Astrocyte (in vitro differentiated cells and primary cell): ENCODE measurements around the gene SNX32. TPM values are rescaled to one million over a fixed set of nuclear protein-coding genes. Genes with fewer than 3 reads are reported as not detected.

ENCODE experiments used
- DNase-seq: peaks from one replicate; pipeline ENCODE4 v3.0.0-alpha.2; 2010; ENCODE audit warnings: low read depth
- FAIRE-seq: peaks from 2 replicates; lab custom pipeline; 2011; peaks lifted over from hg19 to GRCh38; lab: Jason Lieb, UNC
- H2AFZ ChIP-seq: 2 replicates; pipeline ENCODE4 v1.6.0; 2012; ENCODE audit warnings: low read depth, low read length, inconsistent platforms
- H3K27ac ChIP-seq: 2 replicates; pipeline ENCODE4 v1.5.1; 2011; ENCODE audit warnings: low read depth, low read length, inconsistent platforms
- H3K27me3 ChIP-seq: 2 replicates; pipeline ENCODE4 v1.6.0; 2011; ENCODE audit warnings: low read length, inconsistent platforms; ENCODE audit not compliant: insufficient read depth
- H3K36me3 ChIP-seq: 2 replicates; pipeline ENCODE4 v1.5.1; 2011; ENCODE audit warnings: low read length, inconsistent platforms; ENCODE audit not compliant: insufficient read depth
- H3K4me1 ChIP-seq: 2 replicates; pipeline ENCODE4 v1.5.1; 2011; ENCODE audit warnings: low read length, inconsistent platforms; ENCODE audit not compliant: insufficient read depth
- H3K4me2 ChIP-seq: 2 replicates; pipeline ENCODE4 v1.6.0; 2012; ENCODE audit warnings: low read length, inconsistent platforms
- H3K4me3 ChIP-seq: 2 replicates; pipeline ENCODE4 v1.5.1; 2011; ENCODE audit warnings: low read depth, mild to moderate bottlenecking, low read length, inconsistent platforms; ENCODE audit not compliant: insufficient read depth
- H3K79me2 ChIP-seq: 2 replicates; pipeline ENCODE4 v1.6.0; 2012; ENCODE audit warnings: mild to moderate bottlenecking, low read length, inconsistent platforms; ENCODE audit not compliant: insufficient read depth
- H3K9ac ChIP-seq: 2 replicates; pipeline ENCODE4 v1.6.0; 2012; ENCODE audit warnings: mild to moderate bottlenecking, low read length, inconsistent platforms
- H3K9me3 ChIP-seq: 2 replicates; pipeline ENCODE4 v1.5.1; 2012; ENCODE audit warnings: low read depth, mild to moderate bottlenecking, low read length, inconsistent platforms; ENCODE audit not compliant: insufficient read depth
- H4K20me1 ChIP-seq: 2 replicates; pipeline ENCODE4 v1.6.0; 2012; ENCODE audit warnings: low read length, inconsistent platforms; ENCODE audit not compliant: insufficient read depth
- H3K27ac Mint-ChIP-seq: one replicate; pipeline ENCODE4 v1.8.0; 2021; ENCODE audit warnings: mild to moderate bottlenecking, mixed read lengths; ENCODE audit not compliant: unreplicated experiment
- H3K27me3 Mint-ChIP-seq: one replicate; pipeline ENCODE4 v1.8.0; 2021; ENCODE audit warnings: low read depth, mixed read lengths; ENCODE audit not compliant: unreplicated experiment
- H3K36me3 Mint-ChIP-seq: one replicate; pipeline ENCODE4 v1.8.0; 2021; ENCODE audit warnings: low read depth, mixed read lengths; ENCODE audit not compliant: unreplicated experiment
- H3K4me1 Mint-ChIP-seq: one replicate; pipeline ENCODE4 v1.8.0; 2021; ENCODE audit warnings: low read depth, mixed read lengths; ENCODE audit not compliant: unreplicated experiment
- H3K4me3 Mint-ChIP-seq: one replicate; pipeline ENCODE4 v1.8.0; 2021; ENCODE audit warnings: mild to moderate bottlenecking, moderate library complexity, mixed read lengths; ENCODE audit not compliant: unreplicated experiment
- H3K9me3 Mint-ChIP-seq: one replicate; pipeline ENCODE4 v1.8.0; 2021; ENCODE audit warnings: mild to moderate bottlenecking, mixed read lengths; ENCODE audit not compliant: unreplicated experiment
- CTCF ChIP-seq: IDR thresholded peaks from 2 replicates; pipeline ENCODE4 v1.5.1; 2011; ENCODE audit warnings: low read depth, mild to moderate bottlenecking, inconsistent platforms, low read length, moderate library complexity; ENCODE audit not compliant: insufficient read depth
- EZH2 ChIP-seq: IDR thresholded peaks from 2 replicates; pipeline ENCODE4 v1.6.1; 2012; ENCODE audit warnings: mild to moderate bottlenecking, low read length, inconsistent platforms; ENCODE audit not compliant: insufficient read depth
- total RNA-seq: library from RNA; stranded (reverse); gene quantifications from 2 replicates; pipeline ENCODE4 v1.2.1, GENCODE V29; 2021

Gene SNX32
- total RNA-seq, 1 donor from 2014 or later = 1.2 TPM

- H3K4me2 ChIP-seq = peak overlapping the region; percentile 36
- DNase-seq = no peak
- Mint-ChIP-seq H3K9me3 (peaks cover 3% of the 10 kb centered on the region), H3K27ac (peak overlapping the region; percentile 87), H3K27me3 (peaks cover 69% of the 10 kb centered on the region), H3K36me3 (peaks cover 4% of the 10 kb centered on the region), H3K4me3 (no peak overlapping the region), H3K4me1 (no peaks in the 10 kb centered on the region)
- H3K9ac ChIP-seq = no peak overlapping the region
- H3K4me1 ChIP-seq = no peaks in the 10 kb centered on the region
- H3K4me3 ChIP-seq = no peak overlapping the region
- no peak for TF ChIP-seq CTCF
- peak; percentile 98 for TF ChIP-seq EZH2
- no peak overlapping the region for H3K27ac ChIP-seq
- H3K79me2 ChIP-seq = no peaks in the 10 kb centered on the region
- peaks cover 50% of the 10 kb centered on the region for H3K27me3 ChIP-seq
- H2AFZ ChIP-seq = no peak overlapping the region
- H4K20me1 ChIP-seq = no peaks in the 10 kb centered on the region
- FAIRE-seq = no peak
- no peaks in the 10 kb centered on the region for H3K36me3 ChIP-seq
- no peaks in the 10 kb centered on the region for H3K9me3 ChIP-seq
Measured at GRCh38 chr11:65787649-65788622, 45.8 kb upstream of the SNX32 start.

- TF ChIP-seq CTCF = no peak
- no peak for TF ChIP-seq EZH2
- peaks cover 50% of the 10 kb centered on the region for H3K27me3 ChIP-seq
- no peaks in the 10 kb centered on the region for H4K20me1 ChIP-seq
- no peak overlapping the region for H3K27ac ChIP-seq
- Mint-ChIP-seq H3K4me1 (no peaks in the 10 kb centered on the region), H3K27me3 (peaks cover 66% of the 10 kb centered on the region), H3K36me3 (peaks cover 3% of the 10 kb centered on the region), H3K4me3 (no peak overlapping the region), H3K9me3 (peaks cover 3% of the 10 kb centered on the region), H3K27ac (no peak overlapping the region)
- no peaks in the 10 kb centered on the region for H3K4me1 ChIP-seq
- no peak for FAIRE-seq
- no peak overlapping the region for H3K9ac ChIP-seq
- H3K4me2 ChIP-seq = no peak overlapping the region
- H3K9me3 ChIP-seq = no peaks in the 10 kb centered on the region
- no peak overlapping the region for H3K4me3 ChIP-seq
- H3K79me2 ChIP-seq = no peaks in the 10 kb centered on the region
- H2AFZ ChIP-seq = no peak overlapping the region
- DNase-seq = no peak
- no peaks in the 10 kb centered on the region for H3K36me3 ChIP-seq
Measured at GRCh38 chr11:65788821-65789220, 44.9 kb upstream of the SNX32 start.
